ENCODE measurements around the gene MDM2. TPM values are rescaled to one million over a fixed set of nuclear protein-coding genes. Genes with fewer than 3 reads are reported as not detected.

MDM2 gene
- total and polyA plus RNA-seq, 2 donors (not counting 1 experiment from before 2014, with no cell fraction given), result 6.1 to 78.7 TPM

DNA sequence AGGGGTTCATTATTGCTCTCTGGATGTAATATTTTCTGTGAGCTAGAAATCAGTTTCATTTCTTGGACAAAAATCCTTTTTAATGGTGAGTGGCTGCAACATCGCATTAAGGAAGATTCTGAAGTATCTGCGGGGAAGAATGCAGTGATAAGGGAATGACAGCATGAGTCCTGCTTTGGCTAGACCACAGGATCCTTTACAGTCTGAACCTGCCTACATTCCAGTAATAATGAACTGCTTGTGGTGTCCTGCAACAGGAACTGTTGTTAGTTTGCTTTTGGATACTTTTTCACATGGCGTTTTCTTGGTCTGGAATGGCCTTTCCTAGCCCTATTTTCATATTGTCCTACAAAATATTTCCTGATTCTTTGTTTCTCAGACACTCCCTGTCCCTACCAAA, 15.7 kb downstream of the MDM2 start:
- H3K4me1 Mint-ChIP-seq, result peaks cover 12% of the 10 kb centered on the region
- no peak overlapping the region for H3K27ac Mint-ChIP-seq
- Histone ChIP-seq H3K27me3 (replicated peaks in 1 of 4; ENCODE audit: control extremely low read depth in 1 of 4, control insufficient read depth in 3 of 4, insufficient read depth in 4 of 4, low read length in 3 of 4) (no peaks in the 10 kb centered on the region), H3K4me1 (ENCODE audit: control insufficient read depth in 2 of 2, insufficient read depth in 2 of 2, low read length in 2 of 2) (peaks cover 0 to 3% of the 10 kb centered on the region in 2 donors), H3K27ac (ENCODE audit: low read length in 2 of 2) (no peak overlapping the region), H4K20me1 (ENCODE audit: control insufficient read depth, insufficient read depth, low read length, poor library complexity, severe bottlenecking) (no peaks in the 10 kb centered on the region), H3K9me3 (ENCODE audit: control extremely low read depth in 1 of 3, control insufficient read depth in 2 of 3, insufficient read depth in 1 of 3, low read length in 2 of 3) (no peaks in the 10 kb centered on the region), H3K9ac (ENCODE audit: low read length) (no peak overlapping the region), H3K4me2 (replicated peaks; ENCODE audit: low read depth, low read length, poor library complexity, severe bottlenecking) (no peak overlapping the region), H3K4me3 (ENCODE audit: control extremely low read depth in 1 of 5, extremely low read depth in 1 of 5, insufficient read depth in 1 of 5, low read depth in 2 of 5, low read length in 4 of 5) (no peak overlapping the region), H3K36me3 (replicated peaks in 1 of 2; ENCODE audit: control extremely low read depth in 1 of 2, control insufficient read depth in 1 of 2, extremely low read depth in 1 of 2, insufficient read depth in 2 of 2, low read length in 1 of 2) (peaks cover 7 to 62% of the 10 kb centered on the region in 2 experiments), H3K79me2 (ENCODE audit: control insufficient read depth, insufficient read depth, low read length) (peaks cover 15% of the 10 kb centered on the region), H2AFZ (ENCODE audit: insufficient read depth, low read depth, low read length, poor library complexity, severe bottlenecking) (no peak overlapping the region)
- CTCF ChIA-PET, result interaction anchor here (0.8 kb wide), 1 partner anchor 246 kb away, joined by 3 read pairs; no protein-coding TSS in a partner anchor
- no peaks in the 10 kb centered on the region for H3K9me3 Mint-ChIP-seq (ENCODE audit: insufficient read depth)
- intact Hi-C loops (cut with micrococcal nuclease), result no loop called here
- no peak overlapping the region for H3K4me3 Mint-ChIP-seq
- DNase-seq, result no peak
- TF ChIP-seq, protein P1, sequence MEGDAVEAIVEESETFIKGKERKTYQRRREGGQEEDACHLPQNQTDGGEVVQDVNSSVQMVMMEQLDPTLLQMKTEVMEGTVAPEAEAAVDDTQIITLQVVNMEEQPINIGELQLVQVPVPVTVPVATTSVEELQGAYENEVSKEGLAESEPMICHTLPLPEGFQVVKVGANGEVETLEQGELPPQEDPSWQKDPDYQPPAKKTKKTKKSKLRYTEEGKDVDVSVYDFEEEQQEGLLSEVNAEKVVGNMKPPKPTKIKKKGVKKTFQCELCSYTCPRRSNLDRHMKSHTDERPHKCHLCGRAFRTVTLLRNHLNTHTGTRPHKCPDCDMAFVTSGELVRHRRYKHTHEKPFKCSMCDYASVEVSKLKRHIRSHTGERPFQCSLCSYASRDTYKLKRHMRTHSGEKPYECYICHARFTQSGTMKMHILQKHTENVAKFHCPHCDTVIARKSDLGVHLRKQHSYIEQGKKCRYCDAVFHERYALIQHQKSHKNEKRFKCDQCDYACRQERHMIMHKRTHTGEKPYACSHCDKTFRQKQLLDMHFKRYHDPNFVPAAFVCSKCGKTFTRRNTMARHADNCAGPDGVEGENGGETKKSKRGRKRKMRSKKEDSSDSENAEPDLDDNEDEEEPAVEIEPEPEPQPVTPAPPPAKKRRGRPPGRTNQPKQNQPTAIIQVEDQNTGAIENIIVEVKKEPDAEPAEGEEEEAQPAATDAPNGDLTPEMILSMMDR (IDR thresholded peaks at IDR 0.05), result no peak
- TF ChIP-seq EZH2 (IDR thresholded peaks at IDR 0.05; ENCODE audit: borderline replicate concordance, insufficient read depth, low read depth, low read length, poor library complexity, severe bottlenecking), result no peak
- no peak for ATAC-seq (ENCODE audit: low read depth)
- POLR2A ChIA-PET, result no interaction called here
- no peaks in the 10 kb centered on the region for H3K27me3 Mint-ChIP-seq
- WGBS (ENCODE audit: insufficient coverage), result 92% methylated on average over 2 of the region's 3 CpGs

DNA sequence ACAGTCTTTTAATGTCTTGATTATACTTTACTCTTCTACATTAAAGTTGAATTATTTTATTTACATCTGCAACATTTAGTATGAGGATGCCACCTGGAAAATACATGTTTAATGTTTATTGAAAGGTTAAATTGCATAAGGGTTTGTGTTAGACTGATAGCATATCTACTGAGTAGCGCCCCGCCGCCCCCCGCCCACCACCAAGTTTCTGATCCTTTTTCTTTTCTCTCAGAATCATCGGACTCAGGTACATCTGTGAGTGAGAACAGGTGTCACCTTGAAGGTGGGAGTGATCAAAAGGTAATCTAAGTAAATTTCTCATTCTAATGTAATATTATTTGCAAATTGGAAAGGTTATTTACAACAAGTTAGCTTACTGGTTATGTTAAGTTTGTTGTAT, 16.2 kb downstream of the MDM2 start:
- Histone ChIP-seq H3K27ac (ENCODE audit: low read length in 2 of 2) (no peak overlapping the region), H4K20me1 (ENCODE audit: control insufficient read depth, insufficient read depth, low read length, poor library complexity, severe bottlenecking) (no peaks in the 10 kb centered on the region), H2AFZ (ENCODE audit: insufficient read depth, low read depth, low read length, poor library complexity, severe bottlenecking) (no peak overlapping the region), H3K9me3 (ENCODE audit: control extremely low read depth in 1 of 3, control insufficient read depth in 2 of 3, insufficient read depth in 1 of 3, low read length in 2 of 3) (no peaks in the 10 kb centered on the region), H3K79me2 (ENCODE audit: control insufficient read depth, insufficient read depth, low read length) (peaks cover 14% of the 10 kb centered on the region), H3K36me3 (replicated peaks in 1 of 2; ENCODE audit: control extremely low read depth in 1 of 2, control insufficient read depth in 1 of 2, extremely low read depth in 1 of 2, insufficient read depth in 2 of 2, low read length in 1 of 2) (peaks cover 6 to 64% of the 10 kb centered on the region in 2 experiments), H3K9ac (ENCODE audit: low read length) (no peak overlapping the region), H3K27me3 (replicated peaks in 1 of 4; ENCODE audit: control extremely low read depth in 1 of 4, control insufficient read depth in 3 of 4, insufficient read depth in 4 of 4, low read length in 3 of 4) (no peaks in the 10 kb centered on the region), H3K4me3 (ENCODE audit: control extremely low read depth in 1 of 5, extremely low read depth in 1 of 5, insufficient read depth in 1 of 5, low read depth in 2 of 5, low read length in 4 of 5) (no peak overlapping the region), H3K4me2 (replicated peaks; ENCODE audit: low read depth, low read length, poor library complexity, severe bottlenecking) (no peak overlapping the region), H3K4me1 (ENCODE audit: control insufficient read depth in 2 of 2, insufficient read depth in 2 of 2, low read length in 2 of 2) (peaks cover 0 to 3% of the 10 kb centered on the region in 2 donors)
- no peaks in the 10 kb centered on the region for H3K27me3 Mint-ChIP-seq
- no peak overlapping the region for H3K27ac Mint-ChIP-seq
- WGBS (ENCODE audit: insufficient coverage), result no CpG with 5 or more reads among the region's 5 CpGs
- no peak for TF ChIP-seq EZH2 (IDR thresholded peaks at IDR 0.05; ENCODE audit: borderline replicate concordance, insufficient read depth, low read depth, low read length, poor library complexity, severe bottlenecking)
- H3K4me3 Mint-ChIP-seq, result no peak overlapping the region
- POLR2A ChIA-PET, result no interaction called here
- H3K9me3 Mint-ChIP-seq (ENCODE audit: insufficient read depth), result no peaks in the 10 kb centered on the region
- DNase-seq (no peak), ATAC-seq (ENCODE audit: low read depth) (no peak)
- peaks cover 12% of the 10 kb centered on the region for H3K4me1 Mint-ChIP-seq
- intact Hi-C loops (cut with micrococcal nuclease), result no loop called here
- CTCF ChIA-PET, result interaction anchor here (0.8 to 1.0 kb wide), 2 partner anchors 12 to 246 kb away, joined by 3 to 4 read pairs; no protein-coding TSS in a partner anchor
